GM18520 (cell line): Measurements from ENCODE around the gene MARK3.
"Not testable (repeated sequence)": the region's sequence is repeated elsewhere in the genome, so short reads cannot be mapped to it uniquely, and the experiment has no call there.

Source experiments
- ATAC-seq: cut with Tn5 transposase; IDR thresholded peaks from one replicate; pipeline ENCODE4 v1.9.1; 2021; ENCODE audit not compliant: unreplicated experiment

Gene MARK3

GRCh38 chr14:103524002-103524935, 139.1 kb downstream of the MARK3 start:
- no peak for ATAC-seq

- ATAC-seq: not testable (repeated sequence)
These were observed 140.4 kb downstream of the MARK3 start for GRCh38 chr14:103525430-103526246.

GRCh38 chr14:103526247-103526913, 141.2 kb downstream of the MARK3 start:
- no peak for ATAC-seq

GRCh38 chr14:103526914-103527248, 141.7 kb downstream of the MARK3 start:
- no peak for ATAC-seq

- peak; percentile 63 for ATAC-seq
These were observed 142.4 kb downstream of the MARK3 start for GRCh38 chr14:103527408-103528145.

- no peak for ATAC-seq
These were observed 143.0 kb downstream of the MARK3 start for GRCh38 chr14:103528146-103528586.

- no peak for ATAC-seq
These were observed 143.6 kb downstream of the MARK3 start, which contains the start of gene TRMT61A for GRCh38 chr14:103528587-103529382. Gene TRMT61A (plus strand): TSS chr14:103529196. CDS start chr14:103529979, 783 bp downstream.

GRCh38 chr14:103529383-103530365, 144.5 kb downstream of the MARK3 start:
- ATAC-seq: no peak

- ATAC-seq: no peak
These were observed 145.2 kb downstream of the MARK3 start for GRCh38 chr14:103530390-103530789.

GRCh38 chr14:103530831-103531230, 145.6 kb downstream of the MARK3 start:
- no peak for ATAC-seq

- no peak for ATAC-seq
These were observed 146.4 kb downstream of the MARK3 start for GRCh38 chr14:103531421-103532215.

GRCh38 chr14:103532216-103533136, 147.3 kb downstream of the MARK3 start:
- ATAC-seq: no peak

- no peak for ATAC-seq
These were observed 148.2 kb downstream of the MARK3 start for GRCh38 chr14:103533137-103533998.

- no peak for ATAC-seq
These were observed 148.9 kb downstream of the MARK3 start for GRCh38 chr14:103533999-103534575.

GRCh38 chr14:103534576-103535061, 149.4 kb downstream of the MARK3 start:
- no peak for ATAC-seq
